ENCODE measurements around the gene REPIN1. TPM values are rescaled to one million over a fixed set of nuclear protein-coding genes. Genes with fewer than 3 reads are reported as not detected.

REPIN1 gene
- total and polyA plus RNA-seq, 10 donors, result 47.9 to 126 (median 111) TPM

GRCh38 chr7:150371131-150371995 lies 2.7 kb downstream of the REPIN1 start:
- TF ChIP-seq, protein P1, sequence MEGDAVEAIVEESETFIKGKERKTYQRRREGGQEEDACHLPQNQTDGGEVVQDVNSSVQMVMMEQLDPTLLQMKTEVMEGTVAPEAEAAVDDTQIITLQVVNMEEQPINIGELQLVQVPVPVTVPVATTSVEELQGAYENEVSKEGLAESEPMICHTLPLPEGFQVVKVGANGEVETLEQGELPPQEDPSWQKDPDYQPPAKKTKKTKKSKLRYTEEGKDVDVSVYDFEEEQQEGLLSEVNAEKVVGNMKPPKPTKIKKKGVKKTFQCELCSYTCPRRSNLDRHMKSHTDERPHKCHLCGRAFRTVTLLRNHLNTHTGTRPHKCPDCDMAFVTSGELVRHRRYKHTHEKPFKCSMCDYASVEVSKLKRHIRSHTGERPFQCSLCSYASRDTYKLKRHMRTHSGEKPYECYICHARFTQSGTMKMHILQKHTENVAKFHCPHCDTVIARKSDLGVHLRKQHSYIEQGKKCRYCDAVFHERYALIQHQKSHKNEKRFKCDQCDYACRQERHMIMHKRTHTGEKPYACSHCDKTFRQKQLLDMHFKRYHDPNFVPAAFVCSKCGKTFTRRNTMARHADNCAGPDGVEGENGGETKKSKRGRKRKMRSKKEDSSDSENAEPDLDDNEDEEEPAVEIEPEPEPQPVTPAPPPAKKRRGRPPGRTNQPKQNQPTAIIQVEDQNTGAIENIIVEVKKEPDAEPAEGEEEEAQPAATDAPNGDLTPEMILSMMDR (IDR thresholded peaks at IDR 0.05 in 8 of 11, conservative IDR thresholded peaks at IDR 0.05 in 3 of 11), result no peak
- TF ChIP-seq POLR2AphosphoS5 (IDR thresholded peaks at IDR 0.05) (peak in 1 of 3 donors; percentile 51), POLR2A (IDR thresholded peaks at IDR 0.05) (no peak)
- Histone ChIP-seq H3K4me3 (no peak overlapping the region), H3K36me3 (peaks cover 0 to 53% (median 35%) of the 10 kb centered on the region in 6 donors), H3K4me1 (peaks cover 28 to 93% (median 67%) of the 10 kb centered on the region in 6 donors), H3K9me3 (no peaks in the 10 kb centered on the region), H3K27me3 (replicated peaks in 1 of 7) (no peaks in the 10 kb centered on the region), H3K27ac (peak overlapping the region in 5 of 8 donors; percentile 96 to 99 (median 97))
- intact Hi-C loops (cut with DNase I; ENCODE audit: low total_unique reads), result no loop called here
- 88 to 92% (median 91%) methylated on average over 29 to 48 of the region's 48 CpGs for WGBS, 5 donors
- DNase-seq, result peak; percentile 78

DNA sequence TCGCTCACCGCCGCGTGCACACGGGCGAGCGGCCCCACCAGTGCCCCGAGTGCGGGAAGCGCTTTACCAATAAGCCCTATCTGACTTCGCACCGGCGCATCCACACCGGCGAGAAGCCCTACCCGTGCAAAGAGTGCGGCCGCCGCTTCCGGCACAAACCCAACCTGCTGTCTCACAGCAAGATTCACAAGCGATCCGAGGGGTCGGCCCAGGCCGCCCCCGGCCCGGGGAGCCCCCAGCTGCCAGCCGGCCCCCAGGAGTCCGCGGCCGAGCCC lies 3.3 kb downstream of the REPIN1 start:
- Histone ChIP-seq H3K4me3 (no peak overlapping the region), H3K27me3 (replicated peaks in 1 of 7) (no peaks in the 10 kb centered on the region), H3K27ac (no peak overlapping the region), H3K9me3 (no peaks in the 10 kb centered on the region), H3K36me3 (peaks cover 0 to 53% (median 35%) of the 10 kb centered on the region in 6 donors), H3K4me1 (peaks cover 28 to 93% (median 67%) of the 10 kb centered on the region in 6 donors)
- DNase-seq, result no peak
- 95 to 98% (median 96%) methylated on average over 19 to 30 of the region's 30 CpGs for WGBS, 5 donors
- intact Hi-C loops (cut with DNase I; ENCODE audit: low total_unique reads), result no loop called here
- no peak for TF ChIP-seq POLR2A (IDR thresholded peaks at IDR 0.05)
- no peak for TF ChIP-seq POLR2AphosphoS5 (IDR thresholded peaks at IDR 0.05)
- TF ChIP-seq, protein P1 (IDR thresholded peaks at IDR 0.05 in 8 of 11, conservative IDR thresholded peaks at IDR 0.05 in 3 of 11), result no peak

DNA sequence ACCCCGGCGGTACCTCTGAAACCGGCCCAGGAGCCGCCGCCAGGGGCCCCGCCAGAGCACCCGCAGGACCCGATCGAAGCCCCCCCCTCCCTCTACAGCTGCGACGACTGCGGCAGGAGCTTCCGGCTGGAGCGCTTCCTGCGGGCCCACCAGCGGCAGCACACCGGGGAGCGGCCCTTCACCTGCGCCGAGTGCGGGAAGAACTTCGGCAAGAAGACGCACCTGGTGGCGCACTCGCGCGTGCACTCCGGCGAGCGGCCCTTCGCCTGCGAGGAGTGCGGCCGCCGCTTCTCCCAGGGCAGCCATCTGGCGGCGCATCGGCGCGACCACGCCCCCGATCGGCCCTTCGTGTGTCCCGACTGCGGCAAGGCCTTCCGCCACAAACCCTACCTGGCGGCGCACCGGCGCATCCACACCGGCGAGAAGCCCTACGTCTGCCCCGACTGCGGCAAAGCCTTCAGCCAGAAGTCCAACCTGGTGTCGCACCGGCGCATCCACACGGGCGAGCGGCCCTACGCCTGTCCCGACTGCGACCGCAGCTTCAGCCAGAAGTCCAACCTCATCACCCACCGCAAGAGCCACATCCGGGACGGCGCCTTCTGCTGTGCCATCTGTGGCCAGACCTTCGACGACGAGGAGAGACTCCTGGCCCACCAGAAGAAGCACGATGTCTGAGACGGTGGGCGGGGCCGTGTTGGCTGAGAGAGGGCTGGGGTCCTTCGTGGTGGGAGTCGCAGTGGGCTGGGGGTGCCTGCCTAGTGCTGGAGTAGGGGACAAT lies 3.8 kb downstream of the REPIN1 start:
- Histone ChIP-seq H3K9me3 (no peaks in the 10 kb centered on the region), H3K4me1 (peaks cover 28 to 93% (median 67%) of the 10 kb centered on the region in 6 donors), H3K27me3 (replicated peaks in 1 of 7) (no peaks in the 10 kb centered on the region), H3K4me3 (no peak overlapping the region), H3K36me3 (peaks cover 0 to 53% (median 35%) of the 10 kb centered on the region in 6 donors), H3K27ac (peak overlapping the region in 2 of 8 donors; percentile 5 to 45)
- 90 to 95% (median 93%) methylated on average over 37 to 79 of the region's 79 CpGs for WGBS, 5 donors
- TF ChIP-seq POLR2A (IDR thresholded peaks at IDR 0.05) (no peak), POLR2AphosphoS5 (IDR thresholded peaks at IDR 0.05) (peak in 1 of 3 donors; percentile 65)
- TF ChIP-seq, protein P1 (IDR thresholded peaks at IDR 0.05 in 8 of 11, conservative IDR thresholded peaks at IDR 0.05 in 3 of 11), result no peak
- DNase-seq, result no peak
- intact Hi-C loops (cut with DNase I; ENCODE audit: low total_unique reads), result no loop called here

Measured in spleen (tissue), 11 donors.